Choroid plexus epithelial cell (primary cell): Measurements from ENCODE around the gene RTP5.

ENCODE experiments used
- DNase-seq: peaks from one replicate; pipeline ENCODE4 v3.0.0-alpha.2; 2010; ENCODE audit warnings: low read depth
- H3K4me3 ChIP-seq: 2 replicates; pipeline ENCODE4 v1.5.1; 2011; ENCODE audit warnings: low read depth, mild to moderate bottlenecking, control low read depth, low read length, moderate library complexity
- CTCF ChIP-seq: conservative IDR thresholded peaks from 2 replicates; pipeline ENCODE4 v1.5.1; 2011; ENCODE audit warnings: low read depth, mild to moderate bottlenecking, control low read depth, inconsistent platforms, low read length, moderate library complexity

RTP5 gene

GRCh38 chr2:241846406-241846805 lies 23.1 kb upstream of the RTP5 start:
- H3K4me3 ChIP-seq: no peak overlapping the region
- DNase-seq: no peak
- TF ChIP-seq CTCF: no peak

GRCh38 chr2:241848761-241849615 lies 20.5 kb upstream of the RTP5 start:
- TF ChIP-seq CTCF: no peak
- no peak overlapping the region for H3K4me3 ChIP-seq
- no peak for DNase-seq

- TF ChIP-seq CTCF: no peak
- no peak overlapping the region for H3K4me3 ChIP-seq
- DNase-seq: no peak
Observed at GRCh38 chr2:241849616-241850543, 19.6 kb upstream of the RTP5 start.

- no peak overlapping the region for H3K4me3 ChIP-seq
- no peak for TF ChIP-seq CTCF
- no peak for DNase-seq
Observed at GRCh38 chr2:241850544-241851324, 18.8 kb upstream of the RTP5 start.

GRCh38 chr2:241851325-241852115 lies 18.0 kb upstream of the RTP5 start:
- TF ChIP-seq CTCF: no peak
- DNase-seq: no peak
- no peak overlapping the region for H3K4me3 ChIP-seq
